ENCODE results near the gene CNKSR3. TPM values are rescaled to one million over a fixed set of nuclear protein-coding genes. Genes with fewer than 3 reads are reported as not detected.

Gene CNKSR3
- total RNA-seq, 4 donors from 2014 or later: 8.8 to 12.4 (median 11.2) TPM

DNA sequence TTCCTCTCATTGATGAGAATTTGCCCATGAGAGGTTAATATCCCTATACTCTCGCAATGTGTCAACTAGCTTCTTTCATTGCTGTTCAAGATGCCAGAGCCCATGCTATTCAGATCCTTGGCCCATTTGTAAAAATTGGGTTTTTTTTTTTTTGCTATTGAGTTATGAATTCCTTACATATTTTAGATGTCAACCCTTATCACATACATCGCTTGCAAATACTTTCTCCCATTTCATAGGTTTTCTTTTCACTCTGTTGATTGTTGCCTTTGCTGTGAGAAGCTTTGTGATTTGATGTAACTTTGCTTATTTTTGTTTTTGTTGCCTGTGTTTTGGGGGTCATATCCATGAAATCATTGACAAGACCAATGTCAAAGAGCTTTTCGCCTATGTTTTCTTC, 121.7 kb downstream of the CNKSR3 start:
- Histone ChIP-seq H3K27ac (no peak overlapping the region), H3K36me3 (no peaks in the 10 kb centered on the region), H3K4me3 (no peak overlapping the region), H3K9me3 (no peaks in the 10 kb centered on the region), H3K27me3 (no peaks in the 10 kb centered on the region), H3K4me1 (no peaks in the 10 kb centered on the region)
- no peak for DNase-seq (ENCODE audit: low spot score in 2 of 2)
- no peak for TF ChIP-seq POLR2AphosphoS5 (IDR thresholded peaks at IDR 0.05)
- TF ChIP-seq EP300 (IDR thresholded peaks at IDR 0.05): no peak
- 95% methylated on average over 3 of the region's 3 CpGs for WGBS

DNA sequence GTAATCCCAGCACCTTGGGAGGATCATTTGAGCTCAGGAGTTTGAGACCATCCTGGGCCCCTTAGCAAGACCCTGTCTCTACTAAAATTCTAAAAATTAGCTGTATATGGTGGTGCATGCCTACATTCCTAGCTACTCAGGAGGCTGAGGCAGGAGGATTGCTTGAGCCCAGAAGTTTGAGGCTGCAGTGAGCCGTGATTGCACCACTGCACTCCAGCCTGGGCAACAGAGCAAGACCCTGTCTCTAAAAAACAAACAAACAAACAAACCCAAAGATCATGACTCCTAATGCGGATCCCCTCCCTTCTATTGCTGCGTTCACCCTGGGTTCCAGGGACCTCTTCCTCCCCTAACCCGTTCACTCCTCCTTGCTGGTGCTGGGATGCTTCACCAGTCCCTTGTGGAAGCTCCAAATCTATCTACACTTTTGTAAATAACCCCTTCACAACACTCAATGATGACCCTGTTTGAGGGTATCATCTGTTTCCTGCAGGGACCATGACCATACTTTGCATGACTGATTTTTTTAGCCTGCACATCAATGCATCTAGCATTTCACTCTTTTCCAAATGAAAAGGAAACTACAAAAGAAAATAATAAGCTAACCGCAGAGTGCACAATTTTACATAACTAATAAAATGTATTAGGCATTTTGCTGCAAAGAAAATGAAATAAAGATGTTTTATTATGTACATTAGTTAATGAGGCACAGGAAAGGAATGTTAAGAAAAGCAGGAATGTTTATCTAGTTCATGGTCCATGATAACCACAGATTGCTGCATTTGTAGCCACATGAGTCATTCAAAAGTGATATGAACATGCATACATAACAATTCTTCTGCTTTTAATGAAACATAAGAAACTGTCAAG, 123.4 kb downstream of the CNKSR3 start:
- no peaks in the 10 kb centered on the region for H3K9me3 ChIP-seq
- no peak for DNase-seq (ENCODE audit: low spot score in 2 of 2)
- no peaks in the 10 kb centered on the region for H3K4me1 ChIP-seq
- no peak overlapping the region for H3K27ac ChIP-seq
- TF ChIP-seq POLR2AphosphoS5 (IDR thresholded peaks at IDR 0.05) (no peak), CTCF (IDR thresholded peaks at IDR 0.05) (no peak), POLR2A (IDR thresholded peaks at IDR 0.05) (no peak), EP300 (IDR thresholded peaks at IDR 0.05) (no peak)
- no peaks in the 10 kb centered on the region for H3K27me3 ChIP-seq
- H3K4me3 ChIP-seq: no peak overlapping the region
- no peaks in the 10 kb centered on the region for H3K36me3 ChIP-seq
- WGBS: 73% methylated on average over 4 of the region's 5 CpGs

DNA sequence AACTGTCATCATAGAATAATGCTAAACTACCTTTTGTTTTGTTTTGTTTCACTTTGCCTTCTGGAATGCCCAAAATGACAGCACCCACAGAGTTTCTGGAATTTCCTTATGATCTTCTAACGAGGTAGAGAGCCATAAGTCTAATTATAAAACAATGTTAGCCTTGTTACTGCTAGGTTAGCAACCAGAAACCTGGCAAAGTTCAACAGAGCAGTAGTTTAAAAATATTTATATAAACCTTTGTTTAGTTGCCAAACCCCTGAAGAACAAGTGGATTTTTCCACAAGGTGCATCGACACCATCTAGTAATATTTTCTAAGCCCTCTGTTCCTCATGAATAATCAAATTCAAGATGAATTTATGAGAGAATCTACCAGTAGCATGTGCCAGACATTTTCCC, 126.3 kb downstream of the CNKSR3 start:
- WGBS: 29% methylated on average over 2 of the region's 2 CpGs
- H3K4me3 ChIP-seq: no peak overlapping the region
- no peaks in the 10 kb centered on the region for H3K4me1 ChIP-seq
- peak overlapping the region; percentile 51 for H3K27ac ChIP-seq
- H3K27me3 ChIP-seq: no peaks in the 10 kb centered on the region
- H3K9me3 ChIP-seq: no peaks in the 10 kb centered on the region
- H3K36me3 ChIP-seq: no peaks in the 10 kb centered on the region
- DNase-seq (ENCODE audit: low spot score in 2 of 2): no peak
- no peak for TF ChIP-seq POLR2A (IDR thresholded peaks at IDR 0.05)

DNA sequence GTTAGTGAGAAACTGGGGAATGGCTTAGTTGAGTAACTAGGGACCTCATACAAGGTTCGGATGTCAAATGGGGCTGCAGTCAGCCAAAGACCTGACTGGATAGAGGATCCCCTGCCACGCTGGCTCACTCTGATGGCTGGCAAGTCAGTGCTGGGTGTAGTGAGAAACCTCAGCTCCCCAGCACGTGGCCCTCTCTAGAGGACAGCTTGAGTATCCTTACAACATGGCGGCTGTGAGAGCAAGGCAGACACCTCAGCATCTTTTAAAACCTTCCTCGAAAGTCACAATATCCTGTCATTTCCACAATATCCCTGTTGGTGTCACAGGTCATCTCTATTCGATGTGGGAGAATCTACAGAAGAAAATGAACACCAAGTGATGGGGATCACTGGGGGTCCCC, 127.2 kb downstream of the CNKSR3 start:
- no peaks in the 10 kb centered on the region for H3K36me3 ChIP-seq
- no peaks in the 10 kb centered on the region for H3K27me3 ChIP-seq
- 91% methylated on average over 6 of the region's 6 CpGs for WGBS
- no peak for DNase-seq (ENCODE audit: low spot score in 2 of 2)
- no peaks in the 10 kb centered on the region for H3K4me1 ChIP-seq
- no peak for TF ChIP-seq POLR2A (IDR thresholded peaks at IDR 0.05)
- TF ChIP-seq EP300 (IDR thresholded peaks at IDR 0.05): no peak
- no peak for TF ChIP-seq CTCF (IDR thresholded peaks at IDR 0.05)
- no peak for TF ChIP-seq POLR2AphosphoS5 (IDR thresholded peaks at IDR 0.05)
- no peak overlapping the region for H3K4me3 ChIP-seq
- H3K9me3 ChIP-seq: no peaks in the 10 kb centered on the region
- no peak overlapping the region for H3K27ac ChIP-seq

GRCh38 chr6:154382740-154383139, 127.7 kb downstream of the CNKSR3 start:
- DNase-seq (ENCODE audit: low spot score in 2 of 2): no peak
- H3K4me3 ChIP-seq: no peak overlapping the region
- no peak overlapping the region for H3K27ac ChIP-seq
- 89% methylated on average over 8 of the region's 8 CpGs for WGBS
- no peak for TF ChIP-seq POLR2A (IDR thresholded peaks at IDR 0.05)
- no peak for TF ChIP-seq CTCF (IDR thresholded peaks at IDR 0.05)
- H3K36me3 ChIP-seq: no peaks in the 10 kb centered on the region
- H3K27me3 ChIP-seq: no peaks in the 10 kb centered on the region
- H3K4me1 ChIP-seq: no peaks in the 10 kb centered on the region
- no peaks in the 10 kb centered on the region for H3K9me3 ChIP-seq

- Histone ChIP-seq H3K9me3 (no peaks in the 10 kb centered on the region), H3K27ac (no peak overlapping the region), H3K4me3 (no peak overlapping the region), H3K36me3 (no peaks in the 10 kb centered on the region), H3K27me3 (no peaks in the 10 kb centered on the region), H3K4me1 (no peaks in the 10 kb centered on the region)
- DNase-seq (ENCODE audit: low spot score in 2 of 2): no peak
- TF ChIP-seq POLR2AphosphoS5 (IDR thresholded peaks at IDR 0.05): no peak
- no peak for TF ChIP-seq EP300 (IDR thresholded peaks at IDR 0.05)
- no peak for TF ChIP-seq CTCF (IDR thresholded peaks at IDR 0.05)
- no peak for TF ChIP-seq POLR2A (IDR thresholded peaks at IDR 0.05)
- 92% methylated on average over 4 of the region's 4 CpGs for WGBS
These were observed 128.9 kb downstream of the CNKSR3 start for GRCh38 chr6:154381548-154381947.

Data from suprapubic skin (tissue), 4 donors.